ENCODE measurements around the gene CGREF1. TPM values are rescaled to one million over a fixed set of nuclear protein-coding genes. Genes with fewer than 3 reads are reported as not detected.

Gene CGREF1
- total RNA-seq, 2 experiments from 2014 or later, result not detected

DNA sequence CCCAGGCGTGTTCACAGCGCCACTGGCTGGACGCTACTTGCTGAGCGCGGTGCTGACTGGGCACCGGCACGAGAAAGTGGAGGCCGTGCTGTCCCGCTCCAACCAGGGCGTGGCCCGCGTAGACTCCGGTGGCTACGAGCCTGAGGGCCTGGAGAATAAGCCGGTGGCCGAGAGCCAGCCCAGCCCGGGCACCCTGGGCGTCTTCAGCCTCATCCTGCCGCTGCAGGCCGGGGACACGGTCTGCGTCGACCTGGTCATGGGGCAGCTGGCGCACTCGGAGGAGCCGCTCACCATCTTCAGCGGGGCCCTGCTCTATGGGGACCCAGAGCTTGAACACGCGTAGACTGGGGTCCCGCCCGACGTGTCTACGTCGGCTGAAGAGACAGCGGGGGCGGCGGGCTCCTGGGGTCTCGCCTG is 33.2 kb downstream of the CGREF1 start:
- no peak for TF ChIP-seq EZH2phosphoT487 (IDR thresholded peaks at IDR 0.05; ENCODE audit: borderline replicate concordance, low read depth, low read length)
- TF ChIP-seq, protein P1, sequence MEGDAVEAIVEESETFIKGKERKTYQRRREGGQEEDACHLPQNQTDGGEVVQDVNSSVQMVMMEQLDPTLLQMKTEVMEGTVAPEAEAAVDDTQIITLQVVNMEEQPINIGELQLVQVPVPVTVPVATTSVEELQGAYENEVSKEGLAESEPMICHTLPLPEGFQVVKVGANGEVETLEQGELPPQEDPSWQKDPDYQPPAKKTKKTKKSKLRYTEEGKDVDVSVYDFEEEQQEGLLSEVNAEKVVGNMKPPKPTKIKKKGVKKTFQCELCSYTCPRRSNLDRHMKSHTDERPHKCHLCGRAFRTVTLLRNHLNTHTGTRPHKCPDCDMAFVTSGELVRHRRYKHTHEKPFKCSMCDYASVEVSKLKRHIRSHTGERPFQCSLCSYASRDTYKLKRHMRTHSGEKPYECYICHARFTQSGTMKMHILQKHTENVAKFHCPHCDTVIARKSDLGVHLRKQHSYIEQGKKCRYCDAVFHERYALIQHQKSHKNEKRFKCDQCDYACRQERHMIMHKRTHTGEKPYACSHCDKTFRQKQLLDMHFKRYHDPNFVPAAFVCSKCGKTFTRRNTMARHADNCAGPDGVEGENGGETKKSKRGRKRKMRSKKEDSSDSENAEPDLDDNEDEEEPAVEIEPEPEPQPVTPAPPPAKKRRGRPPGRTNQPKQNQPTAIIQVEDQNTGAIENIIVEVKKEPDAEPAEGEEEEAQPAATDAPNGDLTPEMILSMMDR (conservative IDR thresholded peaks at IDR 0.05; ENCODE audit: low read length), result no peak
- no peaks in the 10 kb centered on the region for H4K20me1 ChIP-seq (ENCODE audit: insufficient read depth, low read length)
- no TSS peak for BruUV-seq (replicated peaks)
- peak overlapping the region; percentile 73 for H3K4me3 ChIP-seq (ENCODE audit: low read depth, low read length, poor library complexity, severe bottlenecking)
- intact Hi-C loops (cut with micrococcal nuclease; ENCODE audit: unreplicated experiment), result loop anchor here (1.0 to 2.0 kb wide), 5 partner anchors 14 to 127 kb away; partner anchors contain the start of genes AGBL5, ATRAID, OST4 and SLC5A6
- peak overlapping the region; percentile 98 for H3K4me2 ChIP-seq (ENCODE audit: low read length)
- H3K79me2 ChIP-seq (ENCODE audit: insufficient read depth, low read depth, low read length), result no peaks in the 10 kb centered on the region
- H2AFZ ChIP-seq (ENCODE audit: low read length), result peak overlapping the region; percentile 88; the same call in 1 of the 2 replicates
- no peaks in the 10 kb centered on the region for H3K9me3 ChIP-seq (ENCODE audit: low read length)
- H3K4me1 ChIP-seq (ENCODE audit: insufficient read depth, low read length, poor library complexity, severe bottlenecking), result peaks cover 51% of the 10 kb centered on the region
- no peaks in the 10 kb centered on the region for H3K9me2 ChIP-seq (ENCODE audit: insufficient read depth, low read length)
- POLR2A ChIA-PET, result interaction anchor here (1.1 kb wide), 1 partner anchor 42 kb away, joined by 3 read pairs; no protein-coding TSS in a partner anchor
- no peaks in the 10 kb centered on the region for H3K36me3 ChIP-seq (ENCODE audit: insufficient read depth, low read length)
- H3K27ac ChIP-seq (ENCODE audit: low read depth, low read length, poor library complexity, severe bottlenecking), result no peak overlapping the region
- CTCF ChIA-PET (ENCODE audit: unreplicated experiment), result interaction anchor here (0.6 kb wide), 1 partner anchor 165 kb away, joined by 4 read pairs; no protein-coding TSS in a partner anchor
- no peak for DNase-seq (ENCODE audit: low spot score)

DNA sequence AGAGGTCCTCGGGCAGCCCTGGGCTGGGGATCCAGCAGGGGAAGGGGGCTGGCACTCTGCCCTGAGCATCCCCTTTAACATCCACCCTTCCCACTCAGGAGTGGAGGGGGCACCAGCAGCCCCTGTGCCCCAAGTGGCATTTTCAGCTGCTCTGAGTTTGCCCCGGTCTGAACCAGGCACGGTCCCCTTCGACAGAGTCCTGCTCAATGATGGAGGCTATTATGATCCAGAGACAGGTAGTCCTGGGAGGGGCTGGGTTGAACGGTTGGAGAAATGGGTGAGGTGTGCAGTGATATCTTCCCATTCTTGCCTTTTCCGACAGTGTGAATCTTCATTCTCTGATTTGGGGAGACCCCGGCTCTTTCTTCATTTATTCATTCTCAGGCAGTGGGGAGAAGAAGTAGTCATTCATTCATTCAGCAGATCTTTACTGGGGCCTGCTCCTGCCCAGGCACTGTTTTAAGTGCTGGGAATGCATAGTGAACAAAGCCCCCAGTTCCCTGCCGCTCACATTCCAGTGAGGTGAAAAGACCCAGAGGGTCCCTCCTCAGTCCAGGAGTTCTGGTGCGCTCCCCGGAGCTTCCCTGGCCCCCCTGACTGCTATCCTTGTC is 33.8 kb downstream of the CGREF1 start:
- peaks cover 56% of the 10 kb centered on the region for H3K4me1 ChIP-seq (ENCODE audit: insufficient read depth, low read length, poor library complexity, severe bottlenecking)
- CTCF ChIA-PET (ENCODE audit: unreplicated experiment), result interaction anchor here (0.6 kb wide), 1 partner anchor 166 kb away, joined by 4 read pairs; no protein-coding TSS in a partner anchor
- H3K4me2 ChIP-seq (ENCODE audit: low read length), result peak overlapping the region; percentile 98
- H4K20me1 ChIP-seq (ENCODE audit: insufficient read depth, low read length), result no peaks in the 10 kb centered on the region
- DNase-seq (ENCODE audit: low spot score), result no peak
- H3K27ac ChIP-seq (ENCODE audit: low read depth, low read length, poor library complexity, severe bottlenecking), result no peak overlapping the region
- TF ChIP-seq, protein P1 (conservative IDR thresholded peaks at IDR 0.05; ENCODE audit: low read length), result no peak
- TF ChIP-seq EZH2phosphoT487 (IDR thresholded peaks at IDR 0.05; ENCODE audit: borderline replicate concordance, low read depth, low read length), result no peak
- no TSS peak for BruUV-seq (replicated peaks)
- intact Hi-C loops (cut with micrococcal nuclease; ENCODE audit: unreplicated experiment), result no loop called here
- no peaks in the 10 kb centered on the region for H3K79me2 ChIP-seq (ENCODE audit: insufficient read depth, low read depth, low read length)
- POLR2A ChIA-PET, result interaction anchor here (1.1 to 1.7 kb wide), 2 partner anchors 35 to 42 kb away, joined by 3 read pairs; no protein-coding TSS in a partner anchor
- peak overlapping the region; percentile 73 for H3K4me3 ChIP-seq (ENCODE audit: low read depth, low read length, poor library complexity, severe bottlenecking)
- H3K9me3 ChIP-seq (ENCODE audit: low read length), result no peaks in the 10 kb centered on the region
- no peaks in the 10 kb centered on the region for H3K9me2 ChIP-seq (ENCODE audit: insufficient read depth, low read length)
- no peak overlapping the region for H2AFZ ChIP-seq (ENCODE audit: low read length)
- no peaks in the 10 kb centered on the region for H3K36me3 ChIP-seq (ENCODE audit: insufficient read depth, low read length)
